Keratinocyte (primary cell): Measurements from ENCODE around the gene OTOP1. TPM values are rescaled to one million over a fixed set of nuclear protein-coding genes. Genes with fewer than 3 reads are reported as not detected.
A peak's percentile ranks its signal among the peaks of the same experiment; 100 is the strongest.

ENCODE experiments used
- DNase-seq: peaks from one replicate; pipeline ENCODE4 v3.0.0-alpha.2; 2011; ENCODE audit warnings: low read depth, missing footprints, low spot score
- FAIRE-seq: peaks from 2 replicates; lab custom pipeline; 2011; peaks lifted over from hg19 to GRCh38; lab: Jason Lieb, UNC
- H2AFZ ChIP-seq: 2 replicates; pipeline ENCODE4 v1.6.0; 2012; ENCODE audit warnings: low read length, control low read depth, inconsistent platforms; ENCODE audit not compliant: control insufficient read depth
- H3K27ac ChIP-seq: 2 replicates; pipeline ENCODE4 v1.5.1; 2011; ENCODE audit warnings: low read length; ENCODE audit not compliant: control insufficient read depth, insufficient read depth
- H3K27me3 ChIP-seq: 3 replicates; pipeline ENCODE4 v1.6.0; 2011; ENCODE audit warnings: low read length; ENCODE audit not compliant: control insufficient read depth, insufficient read depth; ENCODE audit errors: extremely low read depth
- H3K36me3 ChIP-seq, 2 experiments: 2 replicates in 1 of 2; 3 replicates in 1 of 2; pipeline ENCODE4 v1.5.1; 2011; ENCODE audit warnings: low read length in 2 of 2, mild to moderate bottlenecking in 1 of 2; ENCODE audit not compliant: control insufficient read depth in 2 of 2, insufficient read depth in 2 of 2; ENCODE audit errors: extremely low read depth in 1 of 2
- H3K4me1 ChIP-seq: 3 replicates; pipeline ENCODE4 v1.5.1; 2011; ENCODE audit warnings: low read length; ENCODE audit not compliant: control insufficient read depth, insufficient read depth; ENCODE audit errors: extremely low read depth
- H3K4me2 ChIP-seq: 3 replicates; pipeline ENCODE4 v1.6.0; 2011; ENCODE audit warnings: low read depth, low read length; ENCODE audit not compliant: control insufficient read depth, insufficient read depth; ENCODE audit errors: extremely low read depth
- H3K4me3 ChIP-seq, 3 experiments: fragments of 200-600 bp in 1 of 3; sonication (generic) in 1 of 3; 2 replicates in 2 of 3; 3 replicates in 1 of 3; pipeline ENCODE4 v1.5.1; 2011 to 2016; ENCODE audit warnings: low read length in 3 of 3, mild to moderate bottlenecking in 3 of 3, control low read depth in 2 of 3, inconsistent platforms in 1 of 3, low read depth in 1 of 3, mixed read lengths in 1 of 3, mixed run types in 1 of 3, moderate library complexity in 1 of 3; ENCODE audit not compliant: control insufficient read depth in 2 of 3, insufficient read depth in 2 of 3; ENCODE audit errors: extremely low read depth in 1 of 3
- H3K79me2 ChIP-seq: 2 replicates; pipeline ENCODE4 v1.6.0; 2012; ENCODE audit warnings: low read length; ENCODE audit not compliant: control insufficient read depth, insufficient read depth
- H3K9ac ChIP-seq: 3 replicates; pipeline ENCODE4 v1.6.0; 2011; ENCODE audit warnings: low read length; ENCODE audit not compliant: control insufficient read depth, insufficient read depth; ENCODE audit errors: extremely low read depth
- H3K9me1 ChIP-seq: 3 replicates; pipeline ENCODE4 v1.6.0; 2011; ENCODE audit warnings: low read length; ENCODE audit not compliant: control insufficient read depth, insufficient read depth; ENCODE audit errors: extremely low read depth
- H3K9me3 ChIP-seq: 2 replicates; pipeline ENCODE4 v1.5.1; 2012; ENCODE audit warnings: low read depth, low read length; ENCODE audit not compliant: control insufficient read depth
- H4K20me1 ChIP-seq: 3 replicates; pipeline ENCODE4 v1.6.0; 2011; ENCODE audit warnings: low read length; ENCODE audit not compliant: control insufficient read depth, insufficient read depth; ENCODE audit errors: extremely low read depth
- EZH2 ChIP-seq: IDR thresholded peaks from one replicate; pipeline ENCODE4 v1.6.1; 2012; ENCODE audit warnings: inconsistent platforms, mild to moderate bottlenecking, low read length, moderate library complexity
- dilution Hi-C: fragments of 300-500 bp; cut with MboI; formaldehyde crosslinking; loops from one replicate; pipeline ENCODE4 v1.7.0; 2020; ENCODE audit warnings: low sequenced_read_pairs; ENCODE audit not compliant: extremely low pct_ligation_motif_present
- polyA plus RNA-seq, 5 experiments: library from polyadenylated mRNA; depleted of rRNA in 3 of 5; stranded (reverse) in 3 of 5; stranded (forward) in 1 of 5; unstranded in 1 of 5; fragments of >200 nt; gene quantifications; 1 replicate in 1 of 5; 2 replicates in 3 of 5; 3 replicates in 1 of 5; pipeline versions ENCODE4 v1.2.1 to v1.2.3, GENCODE V29; 2011 to 2012; ENCODE audit warnings: missing spikeins in 2 of 5, low read depth in 1 of 5, low replicate concordance in 1 of 5
- TF ChIP-seq, protein P1 (sequence below), 3 experiments: IDR thresholded peaks in 1 of 3; conservative IDR thresholded peaks in 1 of 3; optimal IDR thresholded peaks in 1 of 3; 2 replicates in 2 of 3; 3 replicates in 1 of 3; pipeline versions ENCODE3 to v1.5.1; 2011; ENCODE audit warnings: low read length in 3 of 3, mild to moderate bottlenecking in 3 of 3, moderate library complexity in 2 of 3, control low read depth in 1 of 3, inconsistent platforms in 1 of 3; ENCODE audit not compliant: insufficient read depth in 2 of 3; ENCODE audit errors: extremely low read depth in 1 of 3

Gene OTOP1
- polyA plus RNA-seq, 1 donor (not counting 4 experiments of a cell fraction or from before 2014, with no cell fraction given) = not detected

DNA sequence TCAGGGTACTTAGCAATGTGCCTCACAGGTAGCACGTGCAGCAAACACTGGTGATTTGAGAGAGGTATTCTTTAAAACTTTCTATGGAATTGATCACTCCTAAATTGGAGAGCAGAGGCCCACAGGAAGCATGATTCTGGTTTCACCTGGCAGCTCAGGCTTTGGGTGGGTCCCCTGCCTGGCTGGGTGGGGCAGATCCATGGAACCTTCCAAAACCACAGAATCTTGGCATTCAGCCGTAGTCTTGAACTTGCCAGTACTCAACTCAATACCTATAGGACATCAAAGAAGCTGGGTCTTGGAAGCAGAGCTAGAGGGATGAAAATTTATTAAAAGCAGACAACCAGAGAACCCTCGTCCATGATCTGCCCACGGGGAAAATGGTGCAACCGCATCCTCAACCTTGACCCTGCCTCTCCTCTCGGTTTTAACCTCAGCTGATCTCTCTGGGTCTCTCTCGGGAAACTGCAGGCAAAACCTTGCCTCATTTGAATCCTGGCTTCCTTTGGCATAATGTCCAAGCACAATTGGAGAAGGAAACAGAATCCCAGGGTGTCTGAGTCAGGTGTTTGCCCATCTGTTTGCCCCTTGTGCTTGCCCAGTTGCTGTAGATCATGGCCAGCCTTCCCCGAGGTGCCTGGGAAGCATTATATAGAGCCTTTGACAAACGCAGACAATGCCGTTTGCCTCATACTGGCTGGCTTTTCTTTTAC is 22.9 kb downstream of the OTOP1 start:
- Histone ChIP-seq H3K4me1 (peaks cover 14% of the 10 kb centered on the region), H3K27ac (no peak overlapping the region), H3K9ac (no peak overlapping the region), H3K27me3 (peaks cover 7% of the 10 kb centered on the region), H3K9me1 (no peaks in the 10 kb centered on the region), H3K9me3 (no peaks in the 10 kb centered on the region), H3K4me2 (no peak overlapping the region), H4K20me1 (no peaks in the 10 kb centered on the region), H3K4me3 (peak overlapping the region in 1 of 3 experiments; percentile 12), H2AFZ (no peak overlapping the region), H3K79me2 (no peaks in the 10 kb centered on the region), H3K36me3 (no peaks in the 10 kb centered on the region)
- dilution Hi-C loops = no loop called here
- TF ChIP-seq, protein P1, sequence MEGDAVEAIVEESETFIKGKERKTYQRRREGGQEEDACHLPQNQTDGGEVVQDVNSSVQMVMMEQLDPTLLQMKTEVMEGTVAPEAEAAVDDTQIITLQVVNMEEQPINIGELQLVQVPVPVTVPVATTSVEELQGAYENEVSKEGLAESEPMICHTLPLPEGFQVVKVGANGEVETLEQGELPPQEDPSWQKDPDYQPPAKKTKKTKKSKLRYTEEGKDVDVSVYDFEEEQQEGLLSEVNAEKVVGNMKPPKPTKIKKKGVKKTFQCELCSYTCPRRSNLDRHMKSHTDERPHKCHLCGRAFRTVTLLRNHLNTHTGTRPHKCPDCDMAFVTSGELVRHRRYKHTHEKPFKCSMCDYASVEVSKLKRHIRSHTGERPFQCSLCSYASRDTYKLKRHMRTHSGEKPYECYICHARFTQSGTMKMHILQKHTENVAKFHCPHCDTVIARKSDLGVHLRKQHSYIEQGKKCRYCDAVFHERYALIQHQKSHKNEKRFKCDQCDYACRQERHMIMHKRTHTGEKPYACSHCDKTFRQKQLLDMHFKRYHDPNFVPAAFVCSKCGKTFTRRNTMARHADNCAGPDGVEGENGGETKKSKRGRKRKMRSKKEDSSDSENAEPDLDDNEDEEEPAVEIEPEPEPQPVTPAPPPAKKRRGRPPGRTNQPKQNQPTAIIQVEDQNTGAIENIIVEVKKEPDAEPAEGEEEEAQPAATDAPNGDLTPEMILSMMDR (optimal IDR thresholded peaks at IDR 0.05 in 1 of 3, IDR thresholded peaks at IDR 0.05 in 1 of 3, conservative IDR thresholded peaks at IDR 0.05 in 1 of 3; ENCODE audit: extremely low read depth in 1 of 3, insufficient read depth in 2 of 3, low read length in 3 of 3) = no peak
- TF ChIP-seq EZH2 = no peak
- DNase-seq = no peak
- FAIRE-seq = no peak

DNA sequence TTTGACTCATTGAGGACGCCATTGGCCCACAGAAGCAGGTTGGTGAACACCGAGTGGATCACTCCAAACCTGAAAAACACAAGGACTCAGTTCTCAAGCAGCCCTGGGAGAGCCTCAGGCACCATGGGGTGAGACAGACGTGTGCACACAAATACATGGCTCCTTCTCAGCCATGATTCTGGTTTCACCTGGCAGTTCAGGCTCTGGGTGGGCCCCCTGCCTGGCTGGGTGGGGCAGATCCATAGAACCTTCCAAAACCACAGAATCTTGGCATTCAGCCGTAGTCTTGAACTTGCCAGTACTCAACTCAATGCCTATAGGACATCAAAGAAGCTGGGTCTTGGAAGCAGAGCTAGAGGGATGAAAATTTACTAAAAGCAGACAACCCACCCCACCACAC is 24.2 kb downstream of the OTOP1 start:
- Histone ChIP-seq H3K4me3 (no peak overlapping the region), H3K36me3 (no peaks in the 10 kb centered on the region), H2AFZ (no peak overlapping the region), H4K20me1 (no peaks in the 10 kb centered on the region), H3K9me3 (no peaks in the 10 kb centered on the region), H3K9ac (no peak overlapping the region), H3K4me2 (no peak overlapping the region), H3K4me1 (peaks cover 14% of the 10 kb centered on the region), H3K79me2 (no peaks in the 10 kb centered on the region), H3K27ac (no peak overlapping the region), H3K9me1 (no peaks in the 10 kb centered on the region), H3K27me3 (peaks cover 7% of the 10 kb centered on the region)
- DNase-seq = no peak
- FAIRE-seq = no peak
- dilution Hi-C loops = no loop called here
- TF ChIP-seq, protein P1 (optimal IDR thresholded peaks at IDR 0.05 in 1 of 3, IDR thresholded peaks at IDR 0.05 in 1 of 3, conservative IDR thresholded peaks at IDR 0.05 in 1 of 3; ENCODE audit: extremely low read depth in 1 of 3, insufficient read depth in 2 of 3, low read length in 3 of 3) = no peak
- TF ChIP-seq EZH2 = no peak
